ENCODE data around the gene C19orf67. TPM values are rescaled to one million over a fixed set of nuclear protein-coding genes. Genes with fewer than 3 reads are reported as not detected.
"Not testable (repeated sequence)": the region's sequence is repeated elsewhere in the genome, so short reads cannot be mapped to it uniquely, and the experiment has no call there.

C19orf67 gene
- total RNA-seq, 1 donor from 2014 or later, result 0.34 TPM

- intact Hi-C loops (cut with micrococcal nuclease), result no loop called here
Measured at GRCh38 chr19:14059093-14059480, 26.5 kb downstream of the C19orf67 start.

- intact Hi-C loops (cut with micrococcal nuclease), result no loop called here
Measured at GRCh38 chr19:14058182-14059092, 27.1 kb downstream of the C19orf67 start.

GRCh38 chr19:14056741-14057356, 28.7 kb downstream of the C19orf67 start:
- intact Hi-C loops (cut with micrococcal nuclease), result no loop called here

GRCh38 chr19:14056069-14056666, 29.4 kb downstream of the C19orf67 start:
- intact Hi-C loops (cut with micrococcal nuclease), result no loop called here

GRCh38 chr19:14055396-14055795, 30.2 kb downstream of the C19orf67 start:
- intact Hi-C loops (cut with micrococcal nuclease), result no loop called here

- intact Hi-C loops (cut with micrococcal nuclease), result no loop called here
Measured at GRCh38 chr19:14054721-14055120, 30.9 kb downstream of the C19orf67 start.

GRCh38 chr19:14054099-14054498, 31.5 kb downstream of the C19orf67 start:
- intact Hi-C loops (cut with micrococcal nuclease), result no loop called here

GRCh38 chr19:14053500-14053899, 32.1 kb downstream of the C19orf67 start:
- intact Hi-C loops (cut with micrococcal nuclease), result no loop called here

GRCh38 chr19:14053032-14053431, 32.6 kb downstream of the C19orf67 start:
- intact Hi-C loops (cut with micrococcal nuclease), result no loop called here

- intact Hi-C loops (cut with micrococcal nuclease), result no loop called here
Measured at GRCh38 chr19:14052470-14052869, 33.1 kb downstream of the C19orf67 start.

- intact Hi-C loops (cut with micrococcal nuclease), result no loop called here
Measured at GRCh38 chr19:14051980-14052379, 33.6 kb downstream of the C19orf67 start.

- intact Hi-C loops (cut with micrococcal nuclease), result not testable (repeated sequence)
Measured at GRCh38 chr19:14050961-14051360, 34.6 kb downstream of the C19orf67 start.

- intact Hi-C loops (cut with micrococcal nuclease), result no loop called here
Measured at GRCh38 chr19:14050512-14050911, 35.1 kb downstream of the C19orf67 start.

GRCh38 chr19:14048443-14049153, 37.0 kb downstream of the C19orf67 start:
- intact Hi-C loops (cut with micrococcal nuclease), result loop anchor here (1.0 to 2.0 kb wide), 4 partner anchors 27 to 168 kb away; partner anchors contain the start of genes DCAF15 and RFX1

GRCh38 chr19:14047866-14048265, 37.7 kb downstream of the C19orf67 start:
- intact Hi-C loops (cut with micrococcal nuclease), result loop anchor here (1.0 to 2.0 kb wide), 4 partner anchors 27 to 168 kb away; partner anchors contain the start of genes DCAF15 and RFX1

- intact Hi-C loops (cut with micrococcal nuclease), result loop anchor here (1.0 kb wide), 2 partner anchors 11 to 163 kb away; no protein-coding TSS in a partner anchor
Measured at GRCh38 chr19:14042659-14043608, 42.6 kb downstream of the C19orf67 start.

- intact Hi-C loops (cut with micrococcal nuclease), result no loop called here
Measured at GRCh38 chr19:14039181-14039580, 46.4 kb downstream of the C19orf67 start.

- intact Hi-C loops (cut with micrococcal nuclease), result no loop called here
Measured at GRCh38 chr19:14035706-14036105, 49.9 kb downstream of the C19orf67 start.

- intact Hi-C loops (cut with micrococcal nuclease), result not testable (repeated sequence)
Measured at GRCh38 chr19:14035159-14035558, 50.4 kb downstream of the C19orf67 start.

- intact Hi-C loops (cut with micrococcal nuclease), result loop anchor here (5.0 kb wide), 2 partner anchors 38 to 127 kb away; partner anchors contain the start of genes BRME1, CC2D1A and MISP3
Measured at GRCh38 chr19:14033946-14034345, 51.6 kb downstream of the C19orf67 start.
